ENCODE data around the gene XPA.
A peak's percentile ranks its signal among the peaks of the same experiment; 100 is the strongest.
"Not testable (repeated sequence)": the region's sequence is repeated elsewhere in the genome, so short reads cannot be mapped to it uniquely, and the experiment has no call there.

The XPA gene

DNA sequence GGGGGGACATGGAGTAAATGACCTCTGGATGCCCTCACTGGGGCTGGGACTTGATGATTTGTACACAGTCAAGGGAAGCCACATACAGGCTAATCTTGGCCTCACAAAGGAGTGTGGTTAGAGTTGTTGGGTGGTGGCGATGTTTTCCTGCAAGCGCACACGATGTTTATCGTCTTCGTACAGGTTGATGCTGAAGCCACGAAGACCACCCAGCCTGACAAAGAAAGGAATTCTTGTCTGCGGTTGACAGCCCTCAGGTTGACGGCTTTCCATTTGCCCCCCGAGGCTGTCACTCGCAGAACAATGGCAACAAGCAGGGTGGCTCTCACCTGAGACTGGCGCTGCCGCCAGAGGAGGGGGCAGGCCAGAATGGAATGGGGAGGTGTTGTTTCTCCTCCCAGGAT is 14.1 kb upstream of the XPA start:
- H3K27me3 Mint-ChIP-seq: peaks cover 8% of the 10 kb centered on the region
- no peaks in the 10 kb centered on the region for H3K9me3 Mint-ChIP-seq
- no peak for DNase-seq

DNA sequence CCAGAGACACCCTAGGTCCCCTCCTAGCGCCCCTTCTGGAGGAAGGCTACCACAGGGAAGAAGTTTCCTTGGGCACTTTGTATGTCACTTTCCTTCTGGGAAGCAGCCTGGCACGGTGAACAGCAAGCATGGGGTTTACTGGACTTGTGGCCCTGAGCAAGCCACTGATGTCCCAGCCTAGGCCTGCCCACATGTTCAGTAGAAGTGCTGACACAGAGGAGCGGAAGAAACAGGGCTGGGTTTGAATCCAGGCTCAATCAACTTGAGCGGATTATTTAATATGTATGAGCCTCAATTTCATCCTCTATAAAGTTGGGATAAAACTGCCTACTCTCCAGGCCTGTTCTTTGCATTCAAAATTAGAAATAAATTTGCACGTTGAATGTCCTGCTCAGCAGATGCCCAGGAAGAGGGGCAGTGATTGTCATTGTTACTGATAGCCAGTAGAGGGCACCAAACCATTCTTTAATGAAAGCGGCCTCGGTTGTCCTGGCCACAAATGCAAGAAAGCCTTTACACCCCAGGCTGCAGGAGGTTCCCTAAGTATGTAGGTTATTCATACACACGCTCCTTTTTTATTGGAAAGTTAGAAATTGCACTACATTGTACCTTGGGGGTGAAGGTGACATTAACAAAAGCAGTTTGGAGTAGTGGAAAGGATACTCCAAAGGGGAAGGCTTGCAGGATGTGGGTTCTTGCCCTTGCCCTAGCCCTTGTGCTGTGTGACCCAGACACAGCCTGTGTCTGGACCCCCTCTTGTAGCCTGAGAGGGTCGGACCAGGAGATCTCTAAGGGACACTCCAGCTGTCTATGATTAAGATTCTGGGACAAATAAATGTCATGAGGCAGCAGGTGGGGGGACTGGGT is 13.4 kb upstream of the XPA start:
- H3K27me3 Mint-ChIP-seq: peaks cover 8% of the 10 kb centered on the region
- peak overlapping the region; percentile 15 for H3K4me3 Mint-ChIP-seq

More for the DNA sequence above, 14.1 kb upstream of the XPA start:
- Mint-ChIP-seq H3K36me3 (ENCODE audit: low read depth) (no peaks in the 10 kb centered on the region), H3K27ac (no peak overlapping the region), H3K4me3 (peak overlapping the region; percentile 15), H3K4me1 (peaks cover 23% of the 10 kb centered on the region)
- no peak for ATAC-seq

GRCh38 chr9:97706246-97706645 is 9.1 kb upstream of the XPA start:
- ATAC-seq (no peak), DNase-seq (no peak)
- no peaks in the 10 kb centered on the region for H3K36me3 Mint-ChIP-seq (ENCODE audit: low read depth)
- no peaks in the 10 kb centered on the region for H3K9me3 Mint-ChIP-seq
- H3K4me3 Mint-ChIP-seq: no peak overlapping the region
- H3K27me3 Mint-ChIP-seq: peaks cover 4% of the 10 kb centered on the region
- peaks cover 45% of the 10 kb centered on the region for H3K4me1 Mint-ChIP-seq
- H3K27ac Mint-ChIP-seq: no peak overlapping the region

More for the DNA sequence above, 13.4 kb upstream of the XPA start:
- no peaks in the 10 kb centered on the region for H3K9me3 Mint-ChIP-seq
- H3K36me3 Mint-ChIP-seq (ENCODE audit: low read depth): no peaks in the 10 kb centered on the region
- peaks cover 27% of the 10 kb centered on the region for H3K4me1 Mint-ChIP-seq
- H3K27ac Mint-ChIP-seq: no peak overlapping the region
- ATAC-seq (peak; percentile 78), DNase-seq (peak; percentile 39)

DNA sequence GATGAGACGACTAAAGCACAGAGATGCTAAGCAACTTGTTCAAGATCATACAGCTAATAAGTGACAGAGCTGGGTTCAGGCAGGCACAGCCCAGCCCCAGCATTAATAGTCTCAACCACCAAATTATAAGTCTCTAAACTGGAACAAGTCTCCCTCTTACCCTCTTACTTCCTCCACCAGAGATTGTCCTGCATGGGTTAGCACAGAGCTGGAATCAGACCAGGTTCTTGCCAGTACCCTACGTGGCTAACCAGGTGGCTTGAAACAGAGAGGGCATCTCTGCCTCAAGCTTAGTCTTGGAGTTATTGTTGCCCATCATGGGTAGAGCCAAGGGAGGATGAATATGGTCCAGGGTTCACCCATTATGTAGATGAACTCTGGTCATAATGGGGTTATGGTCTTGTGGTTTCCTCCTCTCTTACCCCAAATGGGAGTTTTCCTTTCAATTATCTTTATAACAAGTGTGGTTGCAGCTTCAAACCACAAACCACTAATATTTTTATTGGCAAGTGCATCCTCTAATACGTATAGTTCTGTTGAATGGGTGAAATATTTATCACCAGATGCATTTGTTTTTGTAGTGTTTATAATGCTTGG is 8.3 kb upstream of the XPA start:
- Mint-ChIP-seq H3K27ac (no peak overlapping the region), H3K4me3 (no peak overlapping the region)
- ATAC-seq: no peak

DNA sequence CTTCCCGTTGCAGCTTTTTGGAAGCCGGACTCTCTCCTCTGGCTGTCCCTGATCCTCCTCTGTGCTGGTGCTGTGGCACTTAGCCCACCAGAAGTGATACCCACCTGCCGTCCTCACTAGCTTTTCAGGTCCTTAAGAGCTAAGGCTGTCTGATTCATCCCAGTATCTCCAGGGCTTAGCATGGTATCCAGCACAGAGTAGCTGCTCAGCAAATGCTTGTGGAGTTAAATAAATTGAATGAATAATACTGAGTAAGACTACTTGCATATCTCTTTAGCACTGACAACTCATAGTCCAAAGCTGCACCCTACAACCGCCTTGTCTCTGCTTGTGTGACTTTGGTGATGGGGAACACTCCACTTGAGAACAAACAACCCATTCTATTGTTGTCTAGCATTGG is 7.7 kb upstream of the XPA start:
- no peak overlapping the region for H3K4me3 Mint-ChIP-seq

More for the DNA sequence above, 8.3 kb upstream of the XPA start:
- DNase-seq: no peak
- Mint-ChIP-seq H3K36me3 (ENCODE audit: low read depth) (no peaks in the 10 kb centered on the region), H3K4me1 (peaks cover 40% of the 10 kb centered on the region), H3K27me3 (peaks cover 6% of the 10 kb centered on the region), H3K9me3 (no peaks in the 10 kb centered on the region)

DNA sequence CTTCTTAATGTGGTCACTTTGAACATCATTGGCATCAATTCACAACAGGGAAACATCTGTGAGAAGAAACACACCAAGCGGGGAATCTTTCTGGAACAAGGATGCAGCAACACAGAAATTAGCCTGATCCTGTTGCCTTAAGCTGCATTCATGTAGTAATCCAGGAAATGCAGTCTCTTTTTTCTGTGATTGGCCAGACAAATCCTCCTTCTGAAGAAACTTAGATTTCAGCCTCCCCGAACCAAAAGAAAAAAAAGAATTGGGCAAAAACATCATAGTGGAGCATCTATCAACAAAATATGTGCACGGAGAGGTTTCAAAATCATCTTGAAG is 7.2 kb upstream of the XPA start:
- Mint-ChIP-seq H3K4me3 (no peak overlapping the region), H3K36me3 (ENCODE audit: low read depth) (no peaks in the 10 kb centered on the region), H3K27me3 (peaks cover 6% of the 10 kb centered on the region), H3K9me3 (no peaks in the 10 kb centered on the region), H3K4me1 (peaks cover 46% of the 10 kb centered on the region), H3K27ac (peak overlapping the region; percentile 92)
- DNase-seq: no peak
- no peak for ATAC-seq

More for the DNA sequence above, 7.7 kb upstream of the XPA start:
- peaks cover 40% of the 10 kb centered on the region for H3K4me1 Mint-ChIP-seq
- peaks cover 6% of the 10 kb centered on the region for H3K27me3 Mint-ChIP-seq
- ATAC-seq (no peak), DNase-seq (no peak)
- H3K36me3 Mint-ChIP-seq (ENCODE audit: low read depth): no peaks in the 10 kb centered on the region
- no peak overlapping the region for H3K27ac Mint-ChIP-seq
- H3K9me3 Mint-ChIP-seq: no peaks in the 10 kb centered on the region

GRCh38 chr9:97703437-97704344 is 6.6 kb upstream of the XPA start:
- ATAC-seq (peak; percentile 84), DNase-seq (peak; percentile 20)
- Mint-ChIP-seq H3K36me3 (ENCODE audit: low read depth) (no peaks in the 10 kb centered on the region), H3K4me3 (peak overlapping the region; percentile 57), H3K27me3 (peaks cover 6% of the 10 kb centered on the region), H3K9me3 (no peaks in the 10 kb centered on the region), H3K27ac (peak overlapping the region; percentile 92), H3K4me1 (peaks cover 50% of the 10 kb centered on the region)

DNA sequence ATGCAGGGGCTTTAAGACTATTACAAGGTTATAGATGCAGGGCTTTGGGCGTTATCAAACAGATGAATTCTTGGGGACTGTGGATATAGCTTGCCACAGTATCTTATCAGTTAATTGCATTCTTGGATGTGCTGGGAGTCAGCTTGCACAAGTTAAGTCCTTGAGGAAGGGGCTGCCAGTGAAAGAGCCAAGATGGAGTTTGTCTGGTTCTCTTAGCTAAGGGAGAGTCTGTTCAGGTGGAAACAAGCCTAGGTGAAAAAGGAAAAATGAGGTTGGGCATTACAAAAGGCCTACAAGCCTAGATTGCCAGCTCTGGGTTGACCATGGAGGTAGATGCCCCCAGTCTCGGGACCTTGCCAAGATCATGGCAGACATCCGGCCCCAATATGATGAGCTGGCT is 2.7 kb upstream of the XPA start:
- not testable (repeated sequence) for H3K27ac Mint-ChIP-seq; H3K9me3 Mint-ChIP-seq; DNase-seq; H3K36me3 Mint-ChIP-seq (ENCODE audit: low read depth); ATAC-seq; H3K27me3 Mint-ChIP-seq; H3K4me3 Mint-ChIP-seq
- peaks cover 69% of the 10 kb centered on the region for H3K4me1 Mint-ChIP-seq

DNA sequence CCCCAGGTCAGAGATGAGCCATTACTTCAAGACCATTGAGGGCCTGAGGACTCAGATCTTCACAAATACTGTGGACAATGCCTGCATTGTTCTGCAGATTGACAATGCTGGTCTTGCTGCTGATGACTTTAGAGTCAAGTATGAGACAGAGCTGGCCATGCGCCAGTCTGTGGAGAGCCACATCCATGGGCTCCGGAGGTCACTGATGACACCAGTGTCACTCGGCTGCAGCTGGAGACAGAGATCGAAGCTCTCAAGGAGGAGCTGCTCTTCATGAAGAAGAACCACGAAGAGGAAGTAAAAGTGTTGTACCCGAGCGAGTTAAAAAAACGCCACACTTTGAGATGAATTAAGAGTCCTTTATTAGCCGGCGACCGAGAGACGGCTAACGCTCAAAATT is 2.1 kb upstream of the XPA start:
- not testable (repeated sequence) for H3K9me3 Mint-ChIP-seq; H3K36me3 Mint-ChIP-seq (ENCODE audit: low read depth); DNase-seq; H3K4me3 Mint-ChIP-seq; H3K27me3 Mint-ChIP-seq; ATAC-seq; H3K27ac Mint-ChIP-seq
- peaks cover 69% of the 10 kb centered on the region for H3K4me1 Mint-ChIP-seq

- no peak for DNase-seq
- no peak overlapping the region for H3K4me3 Mint-ChIP-seq
Measured at GRCh38 chr9:97698865-97699264, 1.7 kb upstream of the XPA start.

DNA sequence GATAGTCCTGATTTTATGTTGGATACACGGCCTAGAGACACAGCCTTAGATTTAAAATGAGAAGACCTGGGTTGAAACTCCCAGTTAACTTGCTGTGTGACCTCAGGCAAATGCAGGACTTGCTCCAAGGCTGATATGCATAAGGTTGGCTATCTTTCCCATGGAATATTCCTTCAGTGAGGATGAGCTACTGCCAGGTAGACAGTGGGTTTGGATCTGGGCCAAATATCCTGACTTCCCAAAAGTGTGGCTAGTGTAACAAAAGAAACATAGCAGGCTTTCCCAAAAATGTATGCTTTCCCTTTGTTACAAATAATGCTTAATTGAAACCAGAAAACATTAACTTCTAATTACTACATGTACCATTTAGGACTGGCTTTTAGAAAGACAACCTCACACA is 697 bp upstream of the XPA start:
- peak overlapping the region; percentile 81 for H3K27ac Mint-ChIP-seq
- no peaks in the 10 kb centered on the region for H3K9me3 Mint-ChIP-seq
- peaks cover 6% of the 10 kb centered on the region for H3K27me3 Mint-ChIP-seq
- H3K4me1 Mint-ChIP-seq: peaks cover 70% of the 10 kb centered on the region
- H3K4me3 Mint-ChIP-seq: peak overlapping the region; percentile 96
- peaks cover 8% of the 10 kb centered on the region for H3K36me3 Mint-ChIP-seq (ENCODE audit: low read depth)
- DNase-seq (no peak), ATAC-seq (no peak)

More at GRCh38 chr9:97698865-97699264, 1.7 kb upstream of the XPA start:
- no peak overlapping the region for H3K27ac Mint-ChIP-seq
- peaks cover 69% of the 10 kb centered on the region for H3K4me1 Mint-ChIP-seq
- H3K27me3 Mint-ChIP-seq: peaks cover 6% of the 10 kb centered on the region
- no peak for ATAC-seq
- H3K9me3 Mint-ChIP-seq: no peaks in the 10 kb centered on the region
- no peaks in the 10 kb centered on the region for H3K36me3 Mint-ChIP-seq (ENCODE audit: low read depth)

DNA sequence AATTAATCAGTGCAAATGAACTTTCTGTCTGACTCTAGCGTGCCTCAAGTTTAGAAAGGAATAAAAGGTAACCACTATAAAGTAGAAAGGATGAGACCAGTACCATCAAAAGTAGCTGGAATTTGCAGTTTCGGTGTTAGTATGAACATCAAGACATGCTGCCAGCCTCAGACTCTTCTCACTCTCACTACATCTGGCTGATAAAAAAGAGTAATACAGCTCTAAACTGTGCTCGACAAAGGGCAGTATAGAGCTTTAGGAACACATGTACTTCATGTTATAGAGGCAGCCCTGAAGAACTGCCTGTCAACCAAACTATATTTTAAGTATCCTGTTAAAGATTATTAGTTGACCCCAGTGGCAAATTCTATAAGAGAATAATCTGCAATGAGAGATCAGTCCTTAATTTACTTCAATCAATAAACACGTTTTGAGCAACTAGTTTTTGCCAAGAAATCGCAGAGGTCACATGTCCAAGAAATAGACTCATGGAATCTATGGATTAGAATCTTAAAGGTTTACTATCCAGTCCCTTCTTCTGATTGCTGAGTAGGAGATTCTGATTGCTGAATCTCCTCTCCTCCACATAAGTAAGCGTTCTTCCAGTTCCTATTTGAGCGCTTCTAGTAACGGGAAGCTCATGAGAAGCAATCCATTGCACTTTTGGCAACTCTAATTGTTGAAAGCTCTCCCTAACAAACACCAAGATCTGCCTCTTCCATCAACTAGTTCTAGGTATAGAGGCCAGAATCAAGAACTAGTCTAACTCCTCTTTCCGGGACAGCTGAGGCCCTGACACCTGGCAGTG is 941 bp downstream of the XPA start:
- H3K27me3 Mint-ChIP-seq: peaks cover 3% of the 10 kb centered on the region
- H3K27ac Mint-ChIP-seq: peak overlapping the region; percentile 87
- ATAC-seq (peak; percentile 21), DNase-seq (no peak)
- peaks cover 57% of the 10 kb centered on the region for H3K4me1 Mint-ChIP-seq
- H3K36me3 Mint-ChIP-seq (ENCODE audit: low read depth): peaks cover 12% of the 10 kb centered on the region
- H3K9me3 Mint-ChIP-seq: no peaks in the 10 kb centered on the region
- peak overlapping the region; percentile 96 for H3K4me3 Mint-ChIP-seq

- ATAC-seq (no peak), DNase-seq (no peak)
- H3K27me3 Mint-ChIP-seq: no peaks in the 10 kb centered on the region
- peak overlapping the region; percentile 96 for H3K4me3 Mint-ChIP-seq
- H3K27ac Mint-ChIP-seq: peak overlapping the region; percentile 87
- no peaks in the 10 kb centered on the region for H3K9me3 Mint-ChIP-seq
- peaks cover 56% of the 10 kb centered on the region for H3K4me1 Mint-ChIP-seq
- H3K36me3 Mint-ChIP-seq (ENCODE audit: low read depth): peaks cover 12% of the 10 kb centered on the region
Measured at GRCh38 chr9:97695390-97695789, 1.8 kb downstream of the XPA start.

GRCh38 chr9:97694769-97695168 is 2.4 kb downstream of the XPA start:
- peak overlapping the region; percentile 50 for H3K27ac Mint-ChIP-seq
- H3K4me1 Mint-ChIP-seq: peaks cover 55% of the 10 kb centered on the region
- DNase-seq (no peak), ATAC-seq (no peak)
- peak overlapping the region; percentile 96 for H3K4me3 Mint-ChIP-seq
- H3K36me3 Mint-ChIP-seq (ENCODE audit: low read depth): peaks cover 17% of the 10 kb centered on the region
- H3K9me3 Mint-ChIP-seq: no peaks in the 10 kb centered on the region
- H3K27me3 Mint-ChIP-seq: no peaks in the 10 kb centered on the region
